OCI-LY7 (cell line): ENCODE data around the gene HDAC10. TPM values are rescaled to one million over a fixed set of nuclear protein-coding genes. Genes with fewer than 3 reads are reported as not detected.

Source experiments
- BruUV-seq: library from RNA; stranded (reverse); fragments of 400-500 nt; replicated peaks from 2 replicates; lab custom pipeline; 2021; lab: Mats Ljungman, UMichigan
- CTCF ChIA-PET: fragments of 300-600 bp; sonication (Branson Sonifier 250); formaldehyde crosslinking; loops from one replicate; lab custom pipeline; 2022; ENCODE audit warnings: antibody characterized with exemption; ENCODE audit not compliant: unreplicated experiment; lab: Charles Lee
- POLR2A ChIA-PET: fragments of 300-600 bp; sonication (Branson Sonifier 250); formaldehyde crosslinking; loops from one replicate; lab custom pipeline; 2022; ENCODE audit warnings: antibody characterized with exemption; lab: Charles Lee
- DNase-seq: peaks from one replicate; pipeline ENCODE4 v3.0.0-alpha.2; 2015; ENCODE audit warnings: low spot score
- H2AFZ ChIP-seq: fragments of 200-600 bp; sonication (generic), shearing (Covaris generic); 2 replicates; pipeline ENCODE4 v1.6.1; 2014; ENCODE audit warnings: mild to moderate bottlenecking, antibody characterized with exemption, low read length, moderate library complexity
- H3K27ac ChIP-seq: fragments of 200-600 bp; sonication (generic); 2 replicates; pipeline ENCODE4 v1.5.1; 2014; ENCODE audit warnings: mixed run types, low read depth, mild to moderate bottlenecking, moderate library complexity, low read length, inconsistent platforms; ENCODE audit not compliant: poor library complexity, severe bottlenecking
- H3K36me3 ChIP-seq: fragments of 200-600 bp; sonication (generic); 2 replicates; pipeline ENCODE4 v1.6.1; 2014; ENCODE audit warnings: mild to moderate bottlenecking, antibody characterized with exemption, low read length, moderate library complexity, mixed read lengths; ENCODE audit not compliant: insufficient read depth
- H3K4me1 ChIP-seq: fragments of 200-600 bp; sonication (generic); 2 replicates; pipeline ENCODE4 v1.5.1; 2014; ENCODE audit warnings: mild to moderate bottlenecking, low read length; ENCODE audit not compliant: insufficient read depth, poor library complexity, severe bottlenecking
- H3K4me2 ChIP-seq: fragments of 200-600 bp; sonication (generic); 2 replicates; pipeline ENCODE4 v1.6.1; 2014; ENCODE audit warnings: mild to moderate bottlenecking, low read length
- H3K4me3 ChIP-seq: fragments of 200-600 bp; sonication (generic); 2 replicates; pipeline ENCODE4 v1.5.1; 2014; ENCODE audit warnings: mild to moderate bottlenecking, low read depth, low read length; ENCODE audit not compliant: poor library complexity, severe bottlenecking
- H3K79me2 ChIP-seq: fragments of 200-600 bp; sonication (generic); 2 replicates; pipeline ENCODE4 v1.6.1; 2016; ENCODE audit warnings: low read depth, mild to moderate bottlenecking, low read length, moderate library complexity, mixed read lengths; ENCODE audit not compliant: insufficient read depth
- H3K9me2 ChIP-seq: fragments of 200-600 bp; sonication (generic); 2 replicates; pipeline ENCODE4 v1.6.1; 2016; ENCODE audit warnings: mild to moderate bottlenecking, low read length, mixed read lengths; ENCODE audit not compliant: insufficient read depth
- H3K9me3 ChIP-seq: fragments of 200-600 bp; sonication (generic); 2 replicates; pipeline ENCODE4 v1.6.1; 2014; ENCODE audit warnings: mild to moderate bottlenecking, mixed run types, low read length, mixed read lengths
- H4K20me1 ChIP-seq: fragments of 200-600 bp; sonication (generic); 2 replicates; pipeline ENCODE4 v1.6.1; 2014; ENCODE audit warnings: mild to moderate bottlenecking, antibody characterized with exemption, low read length, moderate library complexity, mixed read lengths; ENCODE audit not compliant: insufficient read depth
- CTCF ChIP-seq: fragments of 200-600 bp; sonication (generic); conservative IDR thresholded peaks from 2 replicates; pipeline ENCODE4 v1.5.1; 2014; ENCODE audit warnings: mild to moderate bottlenecking, antibody characterized with exemption, low read length, moderate library complexity, mixed read lengths
- EZH2phosphoT487 ChIP-seq: fragments of 200-600 bp; sonication (generic); IDR thresholded peaks from 2 replicates; pipeline ENCODE4 v1.6.1; 2018; ENCODE audit warnings: low read depth, borderline replicate concordance, mild to moderate bottlenecking, mixed run types, antibody characterized with exemption, low read length, moderate library complexity, mixed read lengths
- intact Hi-C: fragments of 100-400 bp; cut with micrococcal nuclease; formaldehyde crosslinking; loops from one replicate; pipeline ENCODE4 v1.10.0; 2022; ENCODE audit not compliant: unreplicated experiment
- total RNA-seq, 2 experiments: library from RNA; depleted of rRNA in 1 of 2; stranded (reverse); fragments of >200 nt in 1 of 2; shearing (Covaris generic) in 1 of 2; gene quantifications; 2 replicates each; pipeline ENCODE4 v1.2.3, GENCODE V29; 2014 to 2022

Gene HDAC10
- total RNA-seq, 2 experiments from 2014 or later: 49.4 to 74.9 TPM

DNA sequence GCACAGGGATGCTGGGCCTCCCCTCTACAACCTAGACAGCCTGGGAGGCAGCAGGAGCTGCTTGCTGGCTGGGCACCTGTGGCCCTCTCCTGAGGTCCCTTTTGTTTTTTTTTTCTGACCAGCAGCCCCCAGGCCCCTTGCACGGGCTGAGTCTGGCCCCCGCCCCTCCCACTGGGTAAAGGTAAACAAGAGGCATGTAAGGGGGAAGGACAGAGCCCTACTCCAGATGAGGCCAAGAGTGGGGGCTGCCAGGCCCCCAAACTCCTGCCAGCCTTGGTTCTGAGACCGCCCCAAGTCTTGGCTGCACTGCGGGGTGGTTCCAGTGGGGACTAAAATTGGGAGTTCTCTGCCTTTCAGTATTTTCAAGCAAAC is 47.2 kb upstream of the HDAC10 start:
- no peak for DNase-seq
- ChIA-PET CTCF (no interaction called here), POLR2A (no interaction called here)
- H3K4me1 ChIP-seq: peaks cover 76% of the 10 kb centered on the region
- TF ChIP-seq EZH2phosphoT487 (no peak), CTCF (no peak)
- H3K9me2 ChIP-seq: no peaks in the 10 kb centered on the region
- H3K4me3 ChIP-seq: no peak overlapping the region
- no peak overlapping the region for H3K4me2 ChIP-seq
- no peaks in the 10 kb centered on the region for H3K79me2 ChIP-seq
- no peak overlapping the region for H3K27ac ChIP-seq
- no peaks in the 10 kb centered on the region for H3K36me3 ChIP-seq
- no peak overlapping the region for H2AFZ ChIP-seq
- H4K20me1 ChIP-seq: no peaks in the 10 kb centered on the region
- no TSS peak for BruUV-seq
- no peaks in the 10 kb centered on the region for H3K9me3 ChIP-seq
- intact Hi-C loops: no loop called here

- intact Hi-C loops: no loop called here
- CTCF ChIA-PET: no interaction called here
These were observed 46.6 kb upstream of the HDAC10 start for GRCh38 chr22:50297510-50298265.

More at GRCh38 chr22:50297510-50298265, 46.6 kb upstream of the HDAC10 start:
- no peak overlapping the region for H2AFZ ChIP-seq
- no peaks in the 10 kb centered on the region for H3K9me3 ChIP-seq
- H3K9me2 ChIP-seq: no peaks in the 10 kb centered on the region
- peaks cover 76% of the 10 kb centered on the region for H3K4me1 ChIP-seq
- POLR2A ChIA-PET: no interaction called here
- no peak for DNase-seq
- H3K27ac ChIP-seq: no peak overlapping the region
- no peak overlapping the region for H3K4me3 ChIP-seq
- H3K4me2 ChIP-seq: no peak overlapping the region
- TF ChIP-seq EZH2phosphoT487 (no peak), CTCF (no peak)
- H3K79me2 ChIP-seq: no peaks in the 10 kb centered on the region
- no TSS peak for BruUV-seq
- no peaks in the 10 kb centered on the region for H3K36me3 ChIP-seq
- H4K20me1 ChIP-seq: no peaks in the 10 kb centered on the region
